HEK293 (cell line): ENCODE data around the gene CD74.

Experiments
- SETDB1 ChIP-seq: IDR thresholded peaks from one replicate; pipeline ENCODE4 v1.6.1; 2017; ENCODE audit warnings: mild to moderate bottlenecking, low read length, moderate library complexity, mixed read lengths; ENCODE audit not compliant: insufficient read length
- TCF7L2 ChIP-seq: IDR thresholded peaks from 2 replicates; pipeline ENCODE4 v1.6.1; 2011; ENCODE audit warnings: low read depth, mild to moderate bottlenecking, inconsistent platforms, low read length, moderate library complexity, borderline replicate concordance
- ZBTB7A ChIP-seq: fragments of 450-650 bp; formaldehyde crosslinking; IDR thresholded peaks from 2 replicates; pipeline ENCODE4 v1.5.1; 2016; ENCODE audit warnings: low read depth, missing biosample characterization, missing genetic modification characterization
- ZFHX2 ChIP-seq: fragments of 450-650 bp; formaldehyde crosslinking; conservative IDR thresholded peaks from 2 replicates; pipeline ENCODE4 v1.5.1; 2016; ENCODE audit warnings: missing biosample characterization, missing genetic modification characterization
- ZNF221 ChIP-seq: fragments of 450-650 bp; formaldehyde crosslinking; IDR thresholded peaks from 2 replicates; pipeline ENCODE4 v1.5.1; 2017; ENCODE audit warnings: missing biosample characterization, missing genetic modification characterization, borderline replicate concordance
- ZNF239 ChIP-seq: fragments of 450-650 bp; formaldehyde crosslinking; IDR thresholded peaks from 2 replicates; pipeline ENCODE4 v1.5.1; 2016; ENCODE audit warnings: missing biosample characterization, missing genetic modification characterization
- ZNF37A ChIP-seq: fragments of 450-650 bp; IDR thresholded peaks from 2 replicates; pipeline ENCODE4 v1.5.1; 2018; ENCODE audit warnings: missing biosample characterization, missing genetic modification characterization
- ZNF558 ChIP-seq: fragments of 450-650 bp; formaldehyde crosslinking; IDR thresholded peaks from 2 replicates; pipeline ENCODE4 v1.5.1; 2016; ENCODE audit warnings: missing biosample characterization, missing genetic modification characterization
- ZNF654 ChIP-seq: fragments of 450-650 bp; formaldehyde crosslinking; IDR thresholded peaks from 2 replicates; pipeline ENCODE4 v1.5.1; 2016; ENCODE audit warnings: low read depth, missing biosample characterization, missing genetic modification characterization
- TF ChIP-seq, protein P1 (sequence below): fragments of 450-650 bp; formaldehyde crosslinking; optimal IDR thresholded peaks from 2 replicates; pipeline ENCODE3; 2016; ENCODE audit warnings: missing biosample characterization, mild to moderate bottlenecking, missing genetic modification characterization
- TF ChIP-seq, protein P2 (sequence below): fragments of 450-650 bp; formaldehyde crosslinking; IDR thresholded peaks from 2 replicates; pipeline ENCODE4 v1.5.1; 2016; ENCODE audit warnings: missing biosample characterization, missing genetic modification characterization
- TF ChIP-seq, protein P3 (sequence below): fragments of 450-650 bp; formaldehyde crosslinking; IDR thresholded peaks from 2 replicates; pipeline ENCODE4 v1.5.1; 2016; ENCODE audit warnings: missing biosample characterization, missing genetic modification characterization
- TF ChIP-seq, protein P4 (sequence below): fragments of 450-650 bp; formaldehyde crosslinking; IDR thresholded peaks from 2 replicates; pipeline ENCODE4 v1.5.1; 2016; ENCODE audit warnings: missing biosample characterization, missing genetic modification characterization

GRCh38 chr5:150412319-150413175, at the start of gene CD74:
- TF ChIP-seq, protein P1, sequence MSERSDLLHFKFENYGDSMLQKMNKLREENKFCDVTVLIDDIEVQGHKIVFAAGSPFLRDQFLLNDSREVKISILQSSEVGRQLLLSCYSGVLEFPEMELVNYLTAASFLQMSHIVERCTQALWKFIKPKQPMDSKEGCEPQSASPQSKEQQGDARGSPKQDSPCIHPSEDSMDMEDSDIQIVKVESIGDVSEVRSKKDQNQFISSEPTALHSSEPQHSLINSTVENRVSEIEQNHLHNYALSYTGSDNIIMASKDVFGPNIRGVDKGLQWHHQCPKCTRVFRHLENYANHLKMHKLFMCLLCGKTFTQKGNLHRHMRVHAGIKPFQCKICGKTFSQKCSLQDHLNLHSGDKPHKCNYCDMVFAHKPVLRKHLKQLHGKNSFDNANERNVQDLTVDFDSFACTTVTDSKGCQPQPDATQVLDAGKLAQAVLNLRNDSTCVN: no peak
- TF ChIP-seq ZBTB7A (tag by site-specific recombination) (no peak), ZNF37A (tag by site-specific recombination) (no peak), ZNF239 (tag by site-specific recombination) (no peak), ZFHX2 (tag by site-specific recombination) (no peak), TCF7L2 (no peak), SETDB1 (no peak), ZNF221 (tag by site-specific recombination) (no peak), ZNF654 (tag by site-specific recombination) (no peak), ZNF558 (tag by site-specific recombination) (no peak)
- TF ChIP-seq, protein P2, sequence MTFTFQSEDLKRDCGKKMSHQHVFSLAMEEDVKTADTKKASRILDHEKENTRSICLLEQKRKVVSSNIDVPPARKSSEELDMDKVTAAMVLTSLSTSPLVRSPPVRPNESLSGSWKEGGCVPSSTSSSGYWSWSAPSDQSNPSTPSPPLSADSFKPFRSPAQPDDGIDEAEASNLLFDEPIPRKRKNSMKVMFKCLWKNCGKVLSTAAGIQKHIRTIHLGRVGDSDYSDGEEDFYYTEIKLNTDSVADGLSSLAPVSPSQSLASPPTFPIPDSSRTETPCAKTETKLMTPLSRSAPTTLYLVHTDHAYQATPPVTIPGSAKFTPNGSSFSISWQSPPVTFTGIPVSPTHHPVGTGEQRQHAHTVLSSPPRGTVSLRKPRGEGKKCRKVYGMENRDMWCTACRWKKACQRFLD (tag by site-specific recombination): no peak
- TF ChIP-seq, protein P3, sequence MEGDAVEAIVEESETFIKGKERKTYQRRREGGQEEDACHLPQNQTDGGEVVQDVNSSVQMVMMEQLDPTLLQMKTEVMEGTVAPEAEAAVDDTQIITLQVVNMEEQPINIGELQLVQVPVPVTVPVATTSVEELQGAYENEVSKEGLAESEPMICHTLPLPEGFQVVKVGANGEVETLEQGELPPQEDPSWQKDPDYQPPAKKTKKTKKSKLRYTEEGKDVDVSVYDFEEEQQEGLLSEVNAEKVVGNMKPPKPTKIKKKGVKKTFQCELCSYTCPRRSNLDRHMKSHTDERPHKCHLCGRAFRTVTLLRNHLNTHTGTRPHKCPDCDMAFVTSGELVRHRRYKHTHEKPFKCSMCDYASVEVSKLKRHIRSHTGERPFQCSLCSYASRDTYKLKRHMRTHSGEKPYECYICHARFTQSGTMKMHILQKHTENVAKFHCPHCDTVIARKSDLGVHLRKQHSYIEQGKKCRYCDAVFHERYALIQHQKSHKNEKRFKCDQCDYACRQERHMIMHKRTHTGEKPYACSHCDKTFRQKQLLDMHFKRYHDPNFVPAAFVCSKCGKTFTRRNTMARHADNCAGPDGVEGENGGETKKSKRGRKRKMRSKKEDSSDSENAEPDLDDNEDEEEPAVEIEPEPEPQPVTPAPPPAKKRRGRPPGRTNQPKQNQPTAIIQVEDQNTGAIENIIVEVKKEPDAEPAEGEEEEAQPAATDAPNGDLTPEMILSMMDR (tag by site-specific recombination): no peak
- TF ChIP-seq, protein P4, sequence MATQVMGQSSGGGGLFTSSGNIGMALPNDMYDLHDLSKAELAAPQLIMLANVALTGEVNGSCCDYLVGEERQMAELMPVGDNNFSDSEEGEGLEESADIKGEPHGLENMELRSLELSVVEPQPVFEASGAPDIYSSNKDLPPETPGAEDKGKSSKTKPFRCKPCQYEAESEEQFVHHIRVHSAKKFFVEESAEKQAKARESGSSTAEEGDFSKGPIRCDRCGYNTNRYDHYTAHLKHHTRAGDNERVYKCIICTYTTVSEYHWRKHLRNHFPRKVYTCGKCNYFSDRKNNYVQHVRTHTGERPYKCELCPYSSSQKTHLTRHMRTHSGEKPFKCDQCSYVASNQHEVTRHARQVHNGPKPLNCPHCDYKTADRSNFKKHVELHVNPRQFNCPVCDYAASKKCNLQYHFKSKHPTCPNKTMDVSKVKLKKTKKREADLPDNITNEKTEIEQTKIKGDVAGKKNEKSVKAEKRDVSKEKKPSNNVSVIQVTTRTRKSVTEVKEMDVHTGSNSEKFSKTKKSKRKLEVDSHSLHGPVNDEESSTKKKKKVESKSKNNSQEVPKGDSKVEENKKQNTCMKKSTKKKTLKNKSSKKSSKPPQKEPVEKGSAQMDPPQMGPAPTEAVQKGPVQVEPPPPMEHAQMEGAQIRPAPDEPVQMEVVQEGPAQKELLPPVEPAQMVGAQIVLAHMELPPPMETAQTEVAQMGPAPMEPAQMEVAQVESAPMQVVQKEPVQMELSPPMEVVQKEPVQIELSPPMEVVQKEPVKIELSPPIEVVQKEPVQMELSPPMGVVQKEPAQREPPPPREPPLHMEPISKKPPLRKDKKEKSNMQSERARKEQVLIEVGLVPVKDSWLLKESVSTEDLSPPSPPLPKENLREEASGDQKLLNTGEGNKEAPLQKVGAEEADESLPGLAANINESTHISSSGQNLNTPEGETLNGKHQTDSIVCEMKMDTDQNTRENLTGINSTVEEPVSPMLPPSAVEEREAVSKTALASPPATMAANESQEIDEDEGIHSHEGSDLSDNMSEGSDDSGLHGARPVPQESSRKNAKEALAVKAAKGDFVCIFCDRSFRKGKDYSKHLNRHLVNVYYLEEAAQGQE (tag by site-specific recombination): no peak
